ENCODE measurements around the gene RNPS1.
"Not testable (repeated sequence)": the region's sequence is repeated elsewhere in the genome, so short reads cannot be mapped to it uniquely, and the experiment has no call there.

RNPS1 gene

GRCh38 chr16:2282866-2283555 is 15.1 kb upstream of the RNPS1 start:
- no peak for DNase-seq

GRCh38 chr16:2282262-2282661 is 14.3 kb upstream of the RNPS1 start:
- DNase-seq: no peak

GRCh38 chr16:2280981-2281542 is 13.1 kb upstream of the RNPS1 start:
- DNase-seq: no peak

GRCh38 chr16:2280461-2280860 is 12.5 kb upstream of the RNPS1 start:
- DNase-seq: no peak

- DNase-seq: no peak
These were observed 11.3 kb upstream of the RNPS1 start for GRCh38 chr16:2278956-2279800.

- DNase-seq: no peak
These were observed 10.3 kb upstream of the RNPS1 start for GRCh38 chr16:2278272-2278608.

GRCh38 chr16:2277466-2278271 is 9.7 kb upstream of the RNPS1 start:
- no peak for DNase-seq

- no peak for DNase-seq
These were observed 8.7 kb upstream of the RNPS1 start for GRCh38 chr16:2276368-2277195.

GRCh38 chr16:2275476-2276367 is 7.8 kb upstream of the RNPS1 start:
- DNase-seq: no peak

- no peak for DNase-seq
These were observed 6.0 kb upstream of the RNPS1 start for GRCh38 chr16:2273931-2274330.

GRCh38 chr16:2273484-2273883 is 5.6 kb upstream of the RNPS1 start:
- no peak for DNase-seq

GRCh38 chr16:2271848-2272461 is 4.0 kb upstream of the RNPS1 start:
- DNase-seq: no peak

- no peak for DNase-seq
These were observed 2.9 kb upstream of the RNPS1 start for GRCh38 chr16:2270588-2271470.

GRCh38 chr16:2270070-2270462 is 2.1 kb upstream of the RNPS1 start:
- no peak for DNase-seq

GRCh38 chr16:2267505-2267912 is 417 bp downstream of the RNPS1 start:
- not testable (repeated sequence) for DNase-seq

GRCh38 chr16:2266887-2267286 is 1.0 kb downstream of the RNPS1 start:
- peak in 1 of 2 donors; percentile 22 for DNase-seq

- not testable (repeated sequence) for DNase-seq
These were observed 4.9 kb downstream of the RNPS1 start for GRCh38 chr16:2263026-2263425.

- DNase-seq: no peak
These were observed 7.7 kb downstream of the RNPS1 start for GRCh38 chr16:2260250-2260649.

GRCh38 chr16:2258530-2258929 is 9.4 kb downstream of the RNPS1 start:
- not testable (repeated sequence) for DNase-seq

GRCh38 chr16:2257726-2258125 is 10.2 kb downstream of the RNPS1 start:
- no peak for DNase-seq

All from CD4-positive, alpha-beta T cell treated with Interleukin-1 beta for 1 hour (primary cell).